Measurements from ENCODE around the gene TJP2.

TJP2 gene

DNA sequence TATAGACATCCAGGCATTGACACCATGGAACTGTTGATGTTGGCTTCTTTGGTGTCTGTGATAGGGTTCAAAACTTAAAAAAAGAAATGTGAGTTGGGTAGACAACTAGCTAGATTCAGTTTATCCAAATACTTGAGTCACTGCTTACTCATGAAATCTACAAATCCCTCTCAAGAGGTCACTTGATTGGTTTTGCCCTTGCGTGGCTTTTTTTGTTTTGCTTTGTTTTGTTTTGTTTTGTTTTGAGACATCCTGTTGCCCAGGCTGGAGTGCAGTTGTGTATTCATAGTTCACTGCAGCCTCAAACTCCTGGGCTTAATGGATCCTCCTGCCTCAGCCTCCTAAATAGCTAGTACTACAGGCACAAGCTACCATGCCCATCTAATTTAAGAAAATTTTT is 140.5 kb downstream of the TJP2 start:
- H3K79me2 ChIP-seq = no peaks in the 10 kb centered on the region
- TF ChIP-seq, protein P1, sequence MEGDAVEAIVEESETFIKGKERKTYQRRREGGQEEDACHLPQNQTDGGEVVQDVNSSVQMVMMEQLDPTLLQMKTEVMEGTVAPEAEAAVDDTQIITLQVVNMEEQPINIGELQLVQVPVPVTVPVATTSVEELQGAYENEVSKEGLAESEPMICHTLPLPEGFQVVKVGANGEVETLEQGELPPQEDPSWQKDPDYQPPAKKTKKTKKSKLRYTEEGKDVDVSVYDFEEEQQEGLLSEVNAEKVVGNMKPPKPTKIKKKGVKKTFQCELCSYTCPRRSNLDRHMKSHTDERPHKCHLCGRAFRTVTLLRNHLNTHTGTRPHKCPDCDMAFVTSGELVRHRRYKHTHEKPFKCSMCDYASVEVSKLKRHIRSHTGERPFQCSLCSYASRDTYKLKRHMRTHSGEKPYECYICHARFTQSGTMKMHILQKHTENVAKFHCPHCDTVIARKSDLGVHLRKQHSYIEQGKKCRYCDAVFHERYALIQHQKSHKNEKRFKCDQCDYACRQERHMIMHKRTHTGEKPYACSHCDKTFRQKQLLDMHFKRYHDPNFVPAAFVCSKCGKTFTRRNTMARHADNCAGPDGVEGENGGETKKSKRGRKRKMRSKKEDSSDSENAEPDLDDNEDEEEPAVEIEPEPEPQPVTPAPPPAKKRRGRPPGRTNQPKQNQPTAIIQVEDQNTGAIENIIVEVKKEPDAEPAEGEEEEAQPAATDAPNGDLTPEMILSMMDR (IDR thresholded peaks at IDR 0.05) = no peak
- no peak overlapping the region for H3K9ac ChIP-seq

DNA sequence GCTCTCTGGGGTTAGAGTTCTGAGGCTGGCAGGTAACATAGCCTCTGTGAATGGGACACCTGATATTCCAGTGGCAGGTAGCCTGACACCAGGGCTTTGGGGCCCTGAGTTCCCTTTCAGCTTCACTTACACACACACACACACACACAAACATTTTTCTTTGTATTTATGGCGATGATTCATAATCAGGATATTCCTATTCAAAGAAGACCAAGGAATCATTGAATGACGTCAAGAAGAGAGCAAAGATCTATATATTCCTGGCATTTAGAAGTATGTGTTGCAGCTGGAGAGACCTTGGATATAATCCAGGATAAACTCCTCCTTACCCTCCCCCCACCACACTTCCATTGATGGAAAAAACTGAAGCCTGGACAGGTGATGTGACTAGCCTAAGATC is 143.0 kb downstream of the TJP2 start:
- TF ChIP-seq, protein P1 (IDR thresholded peaks at IDR 0.05) = no peak
- Histone ChIP-seq H3K9me3 (ENCODE audit: control insufficient read depth, low read length) (no peaks in the 10 kb centered on the region), H3K79me2 (no peaks in the 10 kb centered on the region), H3K4me1 (no peaks in the 10 kb centered on the region), H3K4me3 (ENCODE audit: low read depth, low read length) (no peak overlapping the region), H3K9ac (no peak overlapping the region), H3K27me3 (ENCODE audit: control insufficient read depth, insufficient read depth, low read length) (no peaks in the 10 kb centered on the region), H3K36me3 (ENCODE audit: control insufficient read depth, insufficient read depth, low read length) (no peaks in the 10 kb centered on the region), H3K4me2 (ENCODE audit: low read length) (no peak overlapping the region), H3K27ac (no peak overlapping the region), H2AFZ (no peak overlapping the region)

More for the DNA sequence above, 140.5 kb downstream of the TJP2 start:
- Histone ChIP-seq H3K27ac (no peak overlapping the region), H3K27me3 (ENCODE audit: control insufficient read depth, insufficient read depth, low read length) (no peaks in the 10 kb centered on the region), H3K4me1 (no peaks in the 10 kb centered on the region), H2AFZ (no peak overlapping the region), H3K4me2 (ENCODE audit: low read length) (no peak overlapping the region), H3K4me3 (ENCODE audit: low read depth, low read length) (no peak overlapping the region), H3K36me3 (ENCODE audit: control insufficient read depth, insufficient read depth, low read length) (no peaks in the 10 kb centered on the region), H3K9me3 (ENCODE audit: control insufficient read depth, low read length) (no peaks in the 10 kb centered on the region)

DNA sequence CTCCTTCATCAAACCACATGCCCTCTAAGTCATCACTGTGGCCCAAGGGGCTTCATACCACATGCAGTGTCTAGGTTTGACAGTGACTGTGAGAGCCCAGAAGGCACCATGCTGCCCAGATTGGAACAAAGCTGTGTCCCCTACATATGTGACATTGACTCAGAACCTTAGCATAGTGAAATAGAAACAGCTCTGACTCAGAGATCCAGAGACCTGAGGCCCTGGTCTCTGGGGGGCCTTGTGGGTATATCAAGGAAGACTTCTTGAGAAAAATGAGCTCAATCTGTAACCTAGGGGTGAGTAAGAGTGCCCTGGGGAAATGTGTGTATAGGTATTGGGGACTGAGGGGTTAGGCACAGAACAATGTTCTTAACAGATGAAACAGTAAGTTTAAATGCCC is 143.8 kb downstream of the TJP2 start:
- Histone ChIP-seq H3K27me3 (ENCODE audit: control insufficient read depth, insufficient read depth, low read length) (no peaks in the 10 kb centered on the region), H3K79me2 (no peaks in the 10 kb centered on the region), H3K4me1 (no peaks in the 10 kb centered on the region), H3K4me2 (ENCODE audit: low read length) (no peak overlapping the region), H3K9me3 (ENCODE audit: control insufficient read depth, low read length) (no peaks in the 10 kb centered on the region), H2AFZ (no peak overlapping the region), H3K9ac (no peak overlapping the region), H3K36me3 (ENCODE audit: control insufficient read depth, insufficient read depth, low read length) (no peaks in the 10 kb centered on the region), H3K4me3 (ENCODE audit: low read depth, low read length) (no peak overlapping the region), H3K27ac (no peak overlapping the region)
- TF ChIP-seq, protein P1 (IDR thresholded peaks at IDR 0.05) = no peak

DNA sequence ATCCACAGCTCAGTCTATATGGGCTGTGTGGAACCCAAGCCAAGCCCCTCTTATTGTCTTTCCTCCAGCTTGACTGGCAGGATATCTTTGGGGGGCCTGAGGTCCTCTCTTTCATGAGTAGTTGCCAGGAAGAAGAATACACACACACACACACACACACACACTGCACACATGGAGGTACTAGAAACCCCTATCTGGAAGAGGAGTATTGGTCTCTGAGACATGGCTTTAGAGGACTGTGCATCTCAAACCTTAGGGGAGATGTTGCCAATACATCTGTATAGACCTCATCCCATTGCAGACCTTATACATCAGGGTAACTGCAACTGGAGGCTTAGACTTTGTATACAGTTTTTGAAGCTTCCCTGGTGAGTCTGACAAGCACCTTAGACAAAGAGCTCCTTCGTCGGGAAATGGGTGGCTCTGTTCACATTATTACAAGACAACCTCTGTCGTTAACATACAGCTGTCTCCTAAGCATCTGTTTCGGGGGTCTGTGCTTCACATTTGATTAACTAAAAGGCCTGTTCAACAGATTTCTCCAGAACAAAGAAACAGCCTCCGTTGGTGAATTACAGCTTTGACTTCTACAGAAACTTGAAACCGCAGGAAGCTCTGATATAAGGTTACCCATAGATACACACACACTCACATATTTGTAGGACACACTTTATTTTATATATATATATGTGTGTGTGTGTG is 145.4 kb downstream of the TJP2 start:
- H3K79me2 ChIP-seq = no peaks in the 10 kb centered on the region
- no peaks in the 10 kb centered on the region for H3K4me1 ChIP-seq
- H3K4me2 ChIP-seq (ENCODE audit: low read length) = no peak overlapping the region
- H3K4me3 ChIP-seq (ENCODE audit: low read depth, low read length) = no peak overlapping the region
- no peaks in the 10 kb centered on the region for H3K36me3 ChIP-seq (ENCODE audit: control insufficient read depth, insufficient read depth, low read length)
- no peaks in the 10 kb centered on the region for H3K27me3 ChIP-seq (ENCODE audit: control insufficient read depth, insufficient read depth, low read length)
- no peak overlapping the region for H3K9ac ChIP-seq
- H2AFZ ChIP-seq = no peak overlapping the region
- no peaks in the 10 kb centered on the region for H3K9me3 ChIP-seq (ENCODE audit: control insufficient read depth, low read length)
- TF ChIP-seq, protein P1 (IDR thresholded peaks at IDR 0.05) = no peak
- H3K27ac ChIP-seq = no peak overlapping the region

DNA sequence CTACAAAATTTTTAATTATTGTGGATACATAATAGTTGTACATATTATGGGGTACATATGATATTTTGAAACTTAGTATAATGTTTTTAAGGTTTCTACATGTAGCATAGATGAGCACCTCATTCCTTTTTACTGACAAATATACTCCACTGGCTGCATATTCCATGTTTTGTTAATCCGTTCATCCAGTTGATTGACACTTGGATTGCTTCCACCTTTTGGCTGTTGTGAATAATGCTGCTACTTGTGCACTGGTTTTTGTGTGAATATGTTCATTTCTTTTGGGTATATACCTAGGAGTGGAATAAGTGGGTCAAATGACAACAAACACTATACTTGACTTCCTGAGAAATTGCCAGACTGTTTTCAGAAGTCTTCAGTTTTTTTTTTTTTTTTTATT is 148.2 kb downstream of the TJP2 start:
- Histone ChIP-seq H3K79me2 (no peaks in the 10 kb centered on the region), H3K27ac (no peak overlapping the region), H3K4me2 (ENCODE audit: low read length) (no peak overlapping the region), H3K9me3 (ENCODE audit: control insufficient read depth, low read length) (no peaks in the 10 kb centered on the region), H3K4me1 (no peaks in the 10 kb centered on the region), H3K36me3 (ENCODE audit: control insufficient read depth, insufficient read depth, low read length) (no peaks in the 10 kb centered on the region), H2AFZ (no peak overlapping the region), H3K27me3 (ENCODE audit: control insufficient read depth, insufficient read depth, low read length) (no peaks in the 10 kb centered on the region), H3K9ac (no peak overlapping the region), H3K4me3 (ENCODE audit: low read depth, low read length) (no peak overlapping the region)
- TF ChIP-seq, protein P1 (IDR thresholded peaks at IDR 0.05) = no peak

Measured in parathyroid adenoma (tissue), 2 donors.